ENCODE measurements around the gene APRT. TPM values are rescaled to one million over a fixed set of nuclear protein-coding genes. Genes with fewer than 3 reads are reported as not detected.
"Not testable (repeated sequence)": the region's sequence is repeated elsewhere in the genome, so short reads cannot be mapped to it uniquely, and the experiment has no call there.

The APRT gene
- polyA plus RNA-seq, 5 donors: 63.4 to 131 (median 73.6) TPM

- DNase-seq: no peak
Observed at GRCh38 chr16:88792078-88792550, 19.6 kb downstream of the APRT start.

- no peak for DNase-seq
Observed at GRCh38 chr16:88790312-88791211, 21.2 kb downstream of the APRT start.

GRCh38 chr16:88789594-88789993 is 22.1 kb downstream of the APRT start:
- DNase-seq: no peak

GRCh38 chr16:88788749-88789148 is 23.0 kb downstream of the APRT start:
- DNase-seq: not testable (repeated sequence)

- DNase-seq: no peak
Observed at GRCh38 chr16:88787579-88788314, 24.0 kb downstream of the APRT start.

- DNase-seq: peak; percentile 69 to 78
Observed at GRCh38 chr16:88785106-88785924, 26.4 kb downstream of the APRT start, which contains the start of gene PIEZO1. Gene PIEZO1 (minus strand): TSS chr16:88785220. CDS start chr16:88784964, 256 bp downstream.

GRCh38 chr16:88784856-88785105 is 26.9 kb downstream of the APRT start:
- DNase-seq: no peak

GRCh38 chr16:88784074-88784855 is 27.5 kb downstream of the APRT start:
- peak; percentile 74 to 79 for DNase-seq

- no peak for DNase-seq
Observed at GRCh38 chr16:88783391-88784073, 28.2 kb downstream of the APRT start.

GRCh38 chr16:88782454-88783390 is 29.0 kb downstream of the APRT start:
- no peak for DNase-seq

GRCh38 chr16:88781140-88782077 is 30.3 kb downstream of the APRT start:
- DNase-seq: no peak

- no peak for DNase-seq
Observed at GRCh38 chr16:88780142-88781062, 31.3 kb downstream of the APRT start.

GRCh38 chr16:88779406-88780141 is 32.2 kb downstream of the APRT start:
- DNase-seq: no peak

GRCh38 chr16:88778541-88779065 is 33.1 kb downstream of the APRT start:
- no peak for DNase-seq

GRCh38 chr16:88778271-88778525 is 33.5 kb downstream of the APRT start:
- DNase-seq: no peak

Data from right lung (tissue), 5 donors.